Stimulated activated CD8-positive, alpha-beta memory T cell treated with anti-CD3 and anti-CD28 coated beads, Interleukin-7, amount 100 ng/mL, for 4 hours (primary cell): Measurements from ENCODE around the gene DOK3.

ENCODE experiments used
- DNase-seq, 2 donors: peaks; one replicate each; pipeline ENCODE4 v3.0.0-alpha.2; 2020; ENCODE audit warnings: low read depth in 2 of 2

Gene DOK3

DNA sequence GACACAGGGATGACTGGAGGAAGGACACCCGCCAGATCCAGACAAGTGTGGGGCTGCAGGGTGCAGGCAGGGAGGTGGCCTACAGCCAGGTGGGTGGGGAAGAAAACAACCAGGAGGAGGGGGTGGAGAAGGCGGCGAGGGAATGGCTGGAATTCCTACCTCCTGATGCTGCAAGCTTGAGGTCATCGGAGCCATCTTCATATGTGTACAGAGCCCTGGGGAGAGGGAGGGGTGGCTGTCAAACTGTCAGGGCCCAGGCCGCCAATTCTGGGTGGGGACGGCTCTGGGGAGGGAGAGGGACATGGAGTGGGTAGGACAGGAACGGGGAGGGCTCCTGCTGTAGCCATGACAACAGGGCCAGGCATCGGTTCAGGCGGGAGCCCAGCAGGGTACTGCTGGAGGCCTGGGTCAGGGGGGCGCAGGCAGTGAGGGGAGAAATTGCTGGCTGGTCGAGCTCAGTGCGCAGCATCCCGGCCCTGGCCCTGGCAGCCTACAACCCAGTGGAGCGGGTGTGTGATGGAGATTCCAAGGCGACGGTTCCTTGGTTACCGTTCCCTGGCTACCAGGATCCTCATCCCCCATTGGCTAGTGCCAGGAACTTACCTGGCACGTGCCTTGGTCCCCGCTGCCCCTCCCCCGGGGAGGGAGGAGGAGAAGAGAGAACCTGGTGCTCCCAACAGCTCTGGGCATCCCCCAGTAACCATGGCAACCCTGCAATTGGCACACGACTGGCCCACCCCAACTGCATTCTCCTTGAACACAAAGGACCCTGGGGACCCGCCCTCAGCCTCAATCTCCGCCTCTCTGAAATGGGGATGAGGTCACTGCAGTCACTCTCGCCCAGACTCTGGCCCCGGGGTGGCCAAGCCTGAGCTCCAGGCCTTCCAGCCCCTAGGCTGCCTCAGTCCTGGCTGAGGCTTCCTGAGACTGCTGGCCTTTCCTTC, 40.7 kb downstream of the DOK3 start:
- DNase-seq: no peak

DNA sequence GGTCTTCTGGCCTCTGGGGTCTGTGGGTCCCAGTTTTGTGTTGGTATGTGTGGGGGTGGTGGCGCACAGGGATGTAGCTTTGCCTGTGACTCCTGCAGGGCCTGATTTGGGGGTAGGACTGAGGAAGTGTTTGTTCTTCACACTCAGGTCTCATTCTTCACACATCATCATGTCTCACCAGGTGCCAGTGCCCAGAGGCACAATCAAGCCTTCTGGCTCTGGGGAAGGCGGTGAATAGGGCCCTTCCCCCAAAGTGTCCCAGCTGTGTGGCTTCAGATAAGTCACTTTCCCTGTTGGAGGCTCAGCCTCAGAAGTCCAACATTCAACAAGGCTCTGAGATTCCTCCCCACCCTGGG, 41.3 kb downstream of the DOK3 start:
- no peak for DNase-seq

DNA sequence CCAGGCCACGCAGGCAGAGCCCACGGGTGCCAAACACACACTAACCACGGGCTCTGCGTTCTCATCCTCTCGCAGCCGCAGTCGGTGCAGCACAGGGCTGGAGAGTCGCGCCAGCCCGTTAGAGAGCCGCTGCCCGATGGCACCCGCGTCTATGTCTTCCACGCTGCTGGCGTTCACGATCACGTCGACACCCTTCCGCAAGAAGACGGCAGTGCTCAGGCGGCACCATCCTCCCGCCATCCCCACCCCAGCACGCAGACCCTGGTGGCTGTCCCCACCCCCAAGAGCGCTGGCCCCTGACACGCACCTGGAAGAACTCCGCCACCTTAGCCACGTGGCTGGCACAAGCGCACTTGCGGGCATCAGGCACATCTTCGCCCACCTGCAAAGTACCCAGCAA, 42.2 kb downstream of the DOK3 start:
- no peak for DNase-seq

DNA sequence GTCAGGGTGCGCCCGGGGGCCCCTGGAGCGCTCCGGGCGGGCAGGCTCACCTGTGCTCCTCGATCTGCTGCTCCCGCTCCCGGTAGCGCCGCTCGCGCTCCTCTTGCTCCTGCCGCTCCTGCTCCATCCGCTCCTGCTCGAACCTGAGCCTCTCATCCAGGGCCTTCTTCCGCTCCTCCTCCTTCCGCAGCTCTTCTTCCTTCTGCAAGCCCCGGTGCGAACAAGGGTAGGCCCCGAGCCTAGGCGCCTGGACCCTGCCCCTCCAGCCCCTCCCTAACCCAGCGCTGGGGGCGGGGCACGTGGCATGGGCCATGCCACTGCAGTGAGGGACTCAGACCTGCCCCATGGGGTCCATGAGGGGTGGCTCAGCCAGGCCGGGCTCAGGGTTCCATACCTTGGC, 42.8 kb downstream of the DOK3 start:
- no peak for DNase-seq

DNA sequence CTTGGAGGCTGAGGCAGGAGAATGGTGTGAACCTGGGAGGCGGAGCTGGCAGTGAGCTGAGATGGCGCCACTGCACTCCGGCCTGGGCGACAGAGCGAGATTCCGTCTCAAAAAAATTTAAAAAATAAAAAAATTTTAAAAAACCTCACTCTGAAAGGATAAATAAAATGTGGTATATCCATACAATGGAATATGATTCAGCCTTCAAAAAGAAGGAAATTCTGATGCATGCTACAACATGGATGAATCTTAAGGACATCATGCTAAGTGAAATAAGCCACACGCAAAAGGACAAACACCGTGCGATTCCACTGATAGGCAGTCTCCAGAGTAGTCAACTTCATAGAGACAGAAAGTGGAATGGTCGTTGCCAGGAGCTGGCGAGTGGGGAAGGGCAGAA, 44.6 kb downstream of the DOK3 start:
- no peak for DNase-seq

DNA sequence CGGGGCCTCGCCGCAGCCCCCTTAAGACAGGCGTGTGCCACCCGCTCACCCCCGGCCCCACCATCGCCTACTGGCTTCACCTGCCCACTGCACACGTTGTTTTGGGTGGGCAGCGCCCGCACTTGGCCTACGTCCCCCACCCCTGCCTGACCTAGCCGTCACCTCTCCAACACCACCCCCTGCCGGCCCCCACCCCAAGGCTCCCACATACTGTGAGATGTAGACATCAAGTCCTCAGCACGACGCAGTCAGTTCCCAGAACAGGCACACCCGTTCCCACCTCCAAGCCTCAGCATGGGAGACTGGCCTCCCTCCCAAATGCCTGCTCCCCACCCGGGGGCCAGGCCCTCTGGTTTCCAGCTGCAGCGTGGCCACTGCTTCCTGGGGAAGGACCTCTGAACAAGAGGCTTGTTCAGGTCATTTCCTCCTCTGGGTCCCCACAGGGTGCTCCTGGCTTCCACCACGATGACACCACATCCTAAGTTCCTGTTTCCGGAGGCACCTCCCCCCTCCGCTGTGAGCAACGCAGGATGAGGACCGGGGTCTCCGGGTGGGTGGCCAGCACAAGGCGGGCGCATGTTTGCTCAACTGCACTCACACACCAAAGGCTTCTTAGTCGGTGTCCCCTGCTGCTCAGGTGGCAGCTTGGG, 47.5 kb downstream of the DOK3 start:
- DNase-seq: no peak

DNA sequence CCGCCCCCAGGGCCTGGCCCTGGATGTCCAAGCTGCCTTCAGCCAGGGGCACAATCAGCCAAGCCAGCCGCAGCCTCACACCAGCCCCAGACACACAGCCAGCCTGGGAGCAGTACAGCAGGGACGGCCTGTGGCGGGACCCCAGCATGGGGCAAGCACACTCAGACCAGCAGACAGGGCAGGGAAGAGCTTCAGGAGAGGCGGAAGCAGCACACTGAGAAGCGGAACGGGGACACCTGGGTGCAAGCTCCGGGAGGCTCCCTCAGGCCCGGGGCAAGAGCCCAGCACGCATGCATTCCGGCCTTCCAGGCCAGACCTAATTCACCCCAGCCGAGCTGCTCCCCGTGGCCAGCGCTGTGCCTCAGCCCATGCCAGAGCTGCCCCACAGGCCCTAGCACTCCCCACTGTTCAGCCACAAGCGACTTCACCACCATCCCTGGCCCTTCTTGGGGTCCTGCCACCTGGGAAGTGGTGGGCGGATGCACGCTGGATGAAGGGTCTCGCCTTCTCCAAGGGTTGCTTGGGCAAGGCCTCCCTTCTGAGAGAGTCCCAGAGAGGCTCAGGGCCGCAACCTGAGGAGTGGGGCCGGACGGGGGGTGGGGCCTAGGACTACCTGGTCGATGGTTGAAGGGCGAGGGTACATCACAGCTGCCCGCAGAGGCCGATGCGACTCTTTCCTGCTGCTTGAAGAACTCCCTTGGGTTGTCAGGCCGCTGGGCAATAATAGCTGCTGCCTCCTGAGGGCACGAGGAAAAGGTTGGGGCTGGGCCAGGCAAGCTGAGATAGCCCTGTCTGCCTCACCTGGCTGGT, 49.6 kb downstream of the DOK3 start:
- no peak for DNase-seq

DNA sequence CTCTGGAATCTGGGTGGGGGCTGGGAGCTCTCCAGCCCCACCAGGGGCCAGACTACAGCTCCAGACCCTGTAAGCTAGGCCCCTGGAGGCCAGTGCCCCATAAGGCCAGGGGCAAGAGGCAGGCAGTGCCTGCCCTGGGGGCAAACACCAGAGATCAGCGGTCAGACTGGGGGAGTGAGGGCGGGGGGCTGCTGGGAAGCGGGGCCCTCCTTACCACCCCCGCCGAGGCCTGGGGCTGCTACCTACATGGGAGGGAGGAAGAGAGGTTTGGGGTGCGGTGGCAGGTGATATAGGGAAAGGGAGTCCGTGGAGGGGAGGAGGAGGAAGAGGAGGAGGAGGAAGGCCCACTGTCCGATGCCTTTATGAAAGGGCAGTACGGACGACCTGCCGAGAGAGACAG, 50.3 kb downstream of the DOK3 start:
- DNase-seq: no peak

DNA sequence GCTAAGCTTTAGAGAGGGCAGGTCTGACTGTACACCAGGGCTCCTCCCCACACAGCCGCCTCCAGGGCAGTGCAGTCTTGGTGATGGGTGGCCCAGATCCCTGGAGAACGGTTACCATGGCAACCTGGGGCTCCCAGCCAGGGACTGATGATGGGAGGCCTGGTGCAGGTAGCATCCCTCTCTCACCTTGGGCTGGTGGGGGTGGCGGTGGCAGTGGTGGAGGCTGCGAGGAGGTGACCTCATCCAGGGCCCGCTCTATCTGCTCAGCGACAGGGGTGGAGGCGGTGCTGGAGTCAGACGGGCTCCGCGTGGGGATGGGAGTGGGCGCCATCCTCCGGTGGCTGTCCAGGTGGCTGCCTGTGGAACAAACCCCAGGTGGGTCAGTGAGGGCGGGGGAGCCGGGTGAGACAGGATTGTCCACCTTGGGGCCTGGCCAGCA, 50.7 kb downstream of the DOK3 start:
- no peak for DNase-seq

DNA sequence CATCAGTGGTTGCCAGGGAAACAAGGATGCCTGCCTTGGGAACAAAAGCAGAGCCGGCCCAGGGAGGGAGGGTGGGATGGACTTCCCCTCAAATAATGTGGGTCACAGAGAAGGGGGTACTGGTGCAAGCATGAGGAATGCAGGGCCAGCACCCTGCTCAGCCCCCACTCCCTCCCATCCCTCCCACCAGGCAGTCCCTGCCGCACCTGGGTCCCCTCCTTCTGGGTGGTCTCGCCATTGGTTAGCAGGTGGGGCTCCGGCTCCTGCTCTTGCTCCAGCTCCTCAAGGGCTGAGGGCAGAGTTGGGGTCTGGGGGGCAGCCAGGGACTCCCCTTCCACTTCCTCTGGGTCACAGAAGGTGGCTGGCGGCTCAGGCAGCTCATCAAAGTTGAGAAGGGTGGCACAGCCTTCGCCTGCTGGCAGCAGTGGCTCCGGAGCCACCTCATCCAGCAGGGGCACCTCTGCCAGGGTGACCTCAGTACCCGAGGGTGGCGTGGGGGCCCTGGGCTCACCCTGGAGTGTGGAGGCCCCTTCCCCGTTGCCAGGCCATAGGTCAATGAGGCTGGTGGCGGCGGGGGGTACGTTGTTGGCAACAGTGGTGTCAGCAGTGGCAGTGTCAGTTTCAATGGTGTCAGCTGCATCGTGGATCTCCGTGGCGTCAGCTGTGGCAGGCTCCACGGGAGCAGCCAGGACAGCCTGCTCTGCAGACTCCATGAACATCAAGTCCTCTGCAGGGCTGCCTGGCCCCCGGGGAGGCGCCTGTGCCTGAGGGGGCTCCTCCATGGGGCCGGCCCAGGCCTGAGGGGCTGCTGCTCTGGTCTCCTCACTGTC, 51.6 kb downstream of the DOK3 start:
- DNase-seq: no peak

DNA sequence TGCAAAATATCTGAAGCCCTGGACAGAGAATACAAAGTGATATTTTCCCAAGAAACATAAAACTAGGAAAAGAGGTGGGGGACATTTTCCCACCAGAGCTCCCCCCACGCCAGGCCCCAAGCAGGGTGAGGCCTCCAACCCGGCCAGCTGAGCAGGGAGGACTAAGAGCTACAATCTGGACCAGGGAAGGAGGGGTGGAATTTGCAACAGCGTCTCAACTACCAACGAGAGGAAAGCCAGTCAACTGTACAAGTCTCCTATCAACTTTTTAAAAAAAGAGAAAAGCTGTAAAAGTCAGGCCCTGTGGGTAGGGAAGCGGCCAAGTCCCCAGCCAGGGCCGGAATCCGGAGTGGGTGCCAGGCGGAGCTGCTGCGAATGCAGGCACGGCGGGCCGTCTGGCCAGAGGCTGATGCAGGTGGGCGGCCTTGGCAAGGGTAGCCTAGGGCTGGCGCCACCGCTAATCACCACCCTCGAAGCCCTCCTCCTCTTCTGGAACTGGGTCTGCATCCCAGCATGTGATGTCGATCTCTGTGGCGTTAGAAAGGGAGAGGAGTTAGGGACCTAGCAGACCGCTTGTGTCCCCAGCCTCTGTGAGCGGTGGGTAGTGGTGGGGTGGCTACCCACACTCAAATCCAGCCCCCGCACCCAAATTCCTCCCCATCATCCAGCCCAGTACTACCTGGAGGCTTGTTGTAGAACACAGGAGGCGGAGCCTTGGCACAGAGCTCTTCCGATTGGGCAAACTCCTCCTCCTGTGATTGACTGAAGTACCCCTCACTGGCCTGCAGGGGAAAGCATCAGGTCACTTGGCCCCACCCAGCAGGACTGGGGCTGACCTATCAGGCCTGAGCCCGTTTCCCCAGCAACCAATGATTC, 52.4 kb downstream of the DOK3 start:
- no peak for DNase-seq

DNA sequence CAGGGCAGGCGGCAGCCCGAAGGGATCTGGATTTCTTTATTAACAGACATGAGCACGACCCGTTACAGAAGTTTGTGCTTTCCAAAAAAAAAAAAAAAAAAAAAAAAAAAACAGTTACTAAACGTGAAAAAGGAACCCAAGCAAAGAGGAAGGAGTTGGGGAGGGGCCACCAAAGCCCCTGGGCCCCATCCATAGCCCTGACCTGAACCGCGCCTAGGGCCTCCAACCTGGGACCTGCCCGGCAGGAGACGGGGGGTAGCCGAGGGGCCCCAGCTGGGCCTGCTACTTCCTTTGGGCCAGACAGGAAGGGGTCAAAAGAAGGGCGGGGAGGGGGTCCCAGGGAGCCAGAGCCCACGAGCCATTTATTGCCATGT, 53.0 kb downstream of the DOK3 start:
- DNase-seq: no peak

DNA sequence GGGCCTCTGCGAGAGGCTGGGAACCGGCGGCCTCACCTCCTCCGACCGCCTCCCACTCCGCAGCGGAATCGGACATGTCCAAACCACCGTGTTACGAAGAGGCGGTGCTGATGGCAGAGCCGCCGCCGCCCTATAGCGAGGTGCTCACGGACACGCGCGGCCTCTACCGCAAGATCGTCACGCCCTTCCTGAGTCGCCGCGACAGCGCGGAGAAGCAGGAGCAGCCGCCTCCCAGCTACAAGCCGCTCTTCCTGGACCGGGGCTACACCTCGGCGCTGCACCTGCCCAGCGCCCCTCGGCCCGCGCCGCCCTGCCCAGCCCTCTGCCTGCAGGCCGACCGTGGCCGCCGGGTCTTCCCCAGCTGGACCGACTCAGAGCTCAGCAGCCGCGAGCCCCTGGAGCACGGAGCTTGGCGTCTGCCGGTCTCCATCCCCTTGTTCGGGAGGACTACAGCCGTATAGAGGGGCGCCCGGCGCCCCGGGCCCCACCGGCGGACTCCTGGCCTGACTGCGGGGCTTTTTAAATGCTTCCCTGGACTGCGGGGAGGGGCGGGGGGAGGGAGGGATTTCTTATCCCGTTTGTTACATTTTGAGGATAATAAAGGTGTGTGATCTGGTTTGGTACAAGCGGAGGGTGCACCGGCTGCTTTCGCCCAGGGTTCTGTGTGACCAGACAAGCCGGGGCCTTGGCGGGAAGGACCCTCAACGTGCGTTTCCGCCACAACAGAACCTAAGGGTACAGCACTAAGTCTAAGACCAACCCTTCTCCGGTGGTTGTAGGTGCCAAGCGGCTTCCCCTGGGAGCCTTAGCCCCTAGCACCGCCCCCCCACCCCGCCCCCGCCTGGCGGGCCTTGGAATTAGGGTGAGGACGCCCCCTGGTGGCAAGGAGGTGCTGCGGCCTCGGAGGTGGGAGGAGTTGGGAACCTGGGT, 53.7 kb downstream of the DOK3 start:
- DNase-seq: peak; percentile 86 to 87

DNA sequence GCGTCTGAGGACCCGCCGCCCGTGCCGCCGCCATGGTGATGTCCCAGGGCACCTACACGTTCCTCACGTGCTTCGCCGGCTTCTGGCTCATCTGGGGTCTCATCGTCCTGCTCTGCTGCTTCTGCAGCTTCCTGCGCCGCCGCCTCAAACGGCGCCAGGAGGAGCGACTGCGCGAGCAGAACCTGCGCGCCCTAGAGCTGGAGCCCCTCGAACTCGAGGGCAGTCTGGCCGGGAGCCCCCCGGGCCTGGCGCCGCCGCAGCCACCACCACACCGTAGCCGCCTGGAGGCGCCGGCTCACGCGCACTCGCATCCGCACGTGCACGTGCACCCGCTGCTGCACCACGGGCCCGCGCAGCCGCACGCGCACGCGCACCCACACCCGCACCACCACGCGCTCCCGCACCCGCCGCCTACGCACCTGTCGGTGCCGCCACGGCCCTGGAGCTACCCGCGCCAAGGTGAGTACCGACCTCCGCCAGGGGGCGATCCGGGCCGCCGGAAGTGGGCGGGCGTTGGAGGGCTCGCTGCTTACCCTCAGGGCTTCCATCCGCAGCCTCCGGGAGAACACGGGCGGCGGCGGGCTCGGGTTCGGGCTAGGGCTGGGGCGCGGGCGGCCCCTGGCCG, 54.5 kb downstream of the DOK3 start:
- peak; percentile 85 to 89 for DNase-seq

DNA sequence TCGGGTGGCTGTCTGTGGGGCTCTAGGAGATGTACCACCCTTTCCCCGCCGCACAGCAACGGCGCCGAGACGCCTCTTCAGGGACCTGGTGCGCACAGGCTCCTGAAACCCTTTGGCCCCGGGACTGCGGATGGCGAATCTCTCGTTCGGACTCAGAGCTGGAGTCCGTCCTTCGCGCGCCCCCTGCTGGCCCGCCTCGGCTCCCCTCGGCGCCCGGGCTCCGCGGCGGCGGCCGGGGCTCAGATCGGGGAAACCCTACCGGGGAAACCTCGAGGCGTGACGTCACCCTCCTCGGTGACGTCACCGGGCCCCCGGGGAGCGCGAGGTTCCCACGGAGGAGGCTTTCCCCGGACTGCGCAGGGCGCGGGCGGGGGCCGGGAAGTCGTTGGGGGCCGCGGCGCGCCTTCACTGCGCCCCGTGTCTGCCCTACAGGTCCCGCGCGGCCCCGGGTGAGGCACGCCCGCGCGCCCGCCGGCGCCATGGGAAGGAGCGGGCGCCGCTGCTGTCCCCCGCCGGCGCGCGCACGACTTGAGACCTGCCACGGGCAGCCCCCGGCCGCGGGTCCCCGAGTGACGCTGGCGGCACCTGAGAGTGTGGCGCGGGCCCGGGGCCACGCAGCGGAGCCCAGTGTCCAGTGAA, 55.1 kb downstream of the DOK3 start:
- DNase-seq: peak; percentile 83 to 91

DNA sequence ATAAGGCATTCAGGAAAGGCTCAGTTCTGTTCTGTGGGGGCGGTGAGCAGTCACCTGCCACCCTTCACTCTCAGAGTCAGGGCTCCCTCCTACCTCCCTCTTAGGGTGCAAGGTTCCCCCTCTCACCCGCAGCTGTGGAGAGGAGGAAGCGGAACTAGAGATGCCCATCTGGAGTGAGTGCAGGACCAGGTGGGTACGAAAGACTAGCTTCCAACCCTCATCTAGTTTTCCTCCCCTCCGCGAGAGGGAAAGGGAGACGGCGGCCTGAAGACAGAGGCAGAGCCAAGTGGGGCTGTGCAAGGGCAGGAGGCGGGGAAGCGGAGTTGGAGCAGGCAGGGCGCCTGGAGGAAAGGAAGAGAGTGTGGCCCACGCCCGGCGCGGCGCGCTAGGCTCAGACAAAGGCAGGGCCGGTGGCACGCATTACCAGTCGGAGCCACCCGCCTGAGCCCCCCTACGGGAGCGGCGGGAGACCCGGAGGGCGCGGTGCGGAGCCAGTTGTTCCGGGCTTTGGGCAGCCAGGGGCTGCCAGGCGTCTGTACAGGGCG, 55.7 kb downstream of the DOK3 start:
- no peak for DNase-seq

DNA sequence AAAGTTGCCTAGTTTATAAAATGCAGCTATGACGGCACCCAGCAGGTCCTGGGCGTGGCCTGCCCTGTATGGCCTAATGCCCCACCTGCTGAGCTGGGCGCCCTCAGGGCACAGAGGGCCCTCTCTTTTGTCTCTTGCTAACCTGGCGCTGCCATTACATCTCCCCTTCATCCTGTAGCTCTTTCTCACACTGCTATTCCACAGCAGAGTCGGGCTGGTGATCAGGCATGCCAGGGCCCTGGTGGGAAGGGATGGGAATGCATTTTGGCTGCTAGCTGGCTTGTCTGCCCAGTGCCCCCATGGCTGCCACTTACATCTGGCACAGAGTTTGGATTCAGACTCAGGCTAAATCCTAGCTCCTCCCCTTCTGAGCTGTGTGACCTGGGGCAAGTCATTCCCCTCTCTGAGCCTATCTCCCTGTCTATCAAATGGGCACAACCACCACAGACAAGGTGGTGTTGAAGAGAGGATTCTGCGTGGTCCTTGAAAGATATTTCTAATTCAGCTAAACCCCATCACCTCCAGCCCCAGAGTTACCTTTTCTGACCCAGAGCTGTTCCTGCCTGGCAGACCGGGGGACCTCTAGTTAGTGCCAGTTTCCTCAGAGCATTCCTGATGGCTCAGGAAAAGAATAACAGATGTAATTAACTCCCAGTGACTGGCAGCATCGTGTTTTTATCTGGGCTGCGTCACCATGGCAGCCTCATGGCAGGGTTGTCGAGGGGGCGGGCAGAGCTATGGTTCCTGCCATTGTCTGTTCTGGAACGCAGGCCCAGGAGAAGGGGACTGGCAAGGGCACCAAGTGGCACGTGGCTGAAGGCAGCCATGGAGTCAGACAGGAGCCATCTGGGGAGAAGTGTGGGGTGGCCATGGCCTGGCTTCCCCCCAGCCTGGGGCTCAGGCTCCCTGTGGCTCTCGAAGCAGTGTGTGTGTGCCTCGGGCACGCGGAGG, 56.7 kb downstream of the DOK3 start:
- DNase-seq: no peak
